ENCODE data around the gene IFT80.
"Not testable (repeated sequence)": the region's sequence is repeated elsewhere in the genome, so short reads cannot be mapped to it uniquely, and the experiment has no call there.

Gene IFT80

DNA sequence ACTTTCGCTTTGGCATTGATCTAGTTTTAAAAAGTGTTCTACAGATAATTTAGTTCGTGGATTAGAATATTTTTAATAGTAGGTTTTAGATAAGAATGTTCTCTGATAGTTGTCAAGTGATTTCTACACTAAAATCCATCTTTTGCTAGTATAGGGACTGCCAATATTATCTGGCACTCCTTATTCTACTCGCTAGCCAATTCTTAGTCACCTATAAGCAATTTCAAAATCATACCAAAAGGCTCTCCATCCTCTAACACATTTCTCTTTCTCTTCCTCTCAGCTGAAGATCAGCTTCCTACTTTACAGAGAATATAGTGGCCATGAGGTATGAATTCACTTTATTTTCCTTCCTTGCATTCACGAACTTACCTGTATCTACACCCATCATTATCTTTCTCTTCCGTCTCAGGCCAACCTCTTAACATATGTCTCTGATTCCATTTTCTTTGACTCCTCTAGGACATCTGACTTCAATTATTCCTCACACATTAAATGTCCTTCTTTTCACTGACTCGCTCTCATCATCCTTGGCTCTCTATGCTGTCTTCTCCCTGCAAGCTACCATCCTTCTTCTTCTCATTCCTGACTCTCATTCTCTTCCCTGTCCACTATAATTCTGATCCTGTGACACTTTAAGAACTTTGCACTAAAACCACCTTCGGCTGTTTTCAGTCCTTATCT is 138.3 kb downstream of the IFT80 start:
- Histone ChIP-seq H3K27me3 (ENCODE audit: insufficient read depth, low read length) (no peaks in the 10 kb centered on the region), H3K4me3 (ENCODE audit: low read length) (no peak overlapping the region), H2AFZ (ENCODE audit: low read depth, low read length) (no peak overlapping the region), H3K36me3 (ENCODE audit: insufficient read depth, low read length) (peaks cover 7% of the 10 kb centered on the region), H3K9me3 (ENCODE audit: low read length) (no peaks in the 10 kb centered on the region), H3K4me1 (ENCODE audit: insufficient read depth, low read length) (no peaks in the 10 kb centered on the region)

DNA sequence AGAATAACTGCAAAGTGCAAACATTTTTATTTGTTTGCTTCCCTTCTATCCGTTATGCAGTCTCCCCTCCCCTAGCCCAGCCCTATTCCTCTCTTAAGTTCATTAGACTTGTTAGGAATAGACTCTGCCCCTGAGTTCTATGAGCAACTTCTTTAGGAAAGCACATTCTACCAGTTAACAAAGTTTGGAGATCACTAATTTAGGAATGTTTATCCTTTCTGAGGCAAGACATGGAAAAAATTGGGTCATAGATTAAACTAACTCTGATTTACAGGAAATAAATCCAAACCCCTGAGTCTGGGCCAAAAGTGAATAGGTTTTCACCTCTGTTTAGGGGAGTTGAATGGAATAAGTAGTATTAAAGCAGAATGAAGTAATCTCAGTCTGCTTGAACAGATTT is 139.4 kb downstream of the IFT80 start:
- H3K27me3 ChIP-seq (ENCODE audit: insufficient read depth, low read length) = no peaks in the 10 kb centered on the region
- no peak overlapping the region for H3K4me3 ChIP-seq (ENCODE audit: low read length)
- peaks cover 7% of the 10 kb centered on the region for H3K36me3 ChIP-seq (ENCODE audit: insufficient read depth, low read length)
- H3K4me1 ChIP-seq (ENCODE audit: insufficient read depth, low read length) = no peaks in the 10 kb centered on the region
- H3K9me3 ChIP-seq (ENCODE audit: low read length) = no peaks in the 10 kb centered on the region
- no peak overlapping the region for H2AFZ ChIP-seq (ENCODE audit: low read depth, low read length)

DNA sequence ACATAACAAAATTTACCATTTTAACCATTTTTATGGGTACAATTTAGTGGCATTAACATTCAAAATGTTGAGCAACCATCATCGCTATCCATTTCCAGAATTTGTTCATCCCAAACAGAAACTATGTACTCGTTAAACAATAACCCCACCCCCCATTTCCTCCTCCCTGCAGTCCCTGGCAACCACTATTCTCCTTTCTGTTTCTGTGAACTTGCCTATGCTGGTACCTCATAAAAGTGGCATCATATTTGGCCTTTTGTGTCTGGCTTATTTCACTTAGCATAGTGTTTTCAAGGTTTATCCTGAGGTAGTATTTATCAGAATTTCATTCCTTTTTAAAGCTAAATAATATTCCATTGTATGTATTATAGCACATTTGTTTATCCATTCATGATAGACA is 141.4 kb downstream of the IFT80 start:
- Histone ChIP-seq H3K27me3 (ENCODE audit: insufficient read depth, low read length) (no peaks in the 10 kb centered on the region), H3K9me3 (ENCODE audit: low read length) (no peaks in the 10 kb centered on the region), H3K4me3 (ENCODE audit: low read length) (no peak overlapping the region), H3K36me3 (ENCODE audit: insufficient read depth, low read length) (peaks cover 7% of the 10 kb centered on the region), H3K4me1 (ENCODE audit: insufficient read depth, low read length) (no peaks in the 10 kb centered on the region), H2AFZ (ENCODE audit: low read depth, low read length) (no peak overlapping the region)

DNA sequence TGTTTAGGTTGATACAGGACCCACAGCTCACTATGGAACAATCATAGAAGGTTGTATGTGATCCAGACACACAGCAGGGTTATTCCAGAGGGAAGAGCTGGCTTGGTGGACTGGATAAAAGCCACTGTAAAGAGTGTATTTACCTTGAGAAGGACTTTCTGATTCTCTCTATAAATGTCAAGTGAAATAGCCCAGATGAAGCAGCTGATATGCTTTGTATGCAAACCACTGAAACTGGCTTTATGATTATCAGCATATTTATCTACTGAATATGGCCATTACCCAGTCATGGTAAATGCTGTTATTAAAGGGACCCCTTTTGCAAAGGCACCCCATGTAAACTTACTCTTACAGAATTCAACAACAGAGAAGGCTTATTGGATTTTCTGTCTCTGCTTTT is 145.7 kb downstream of the IFT80 start:
- H3K36me3 ChIP-seq (ENCODE audit: insufficient read depth, low read length) = peaks cover 2% of the 10 kb centered on the region
- H2AFZ ChIP-seq (ENCODE audit: low read depth, low read length) = no peak overlapping the region
- H3K4me3 ChIP-seq (ENCODE audit: low read length) = no peak overlapping the region

DNA sequence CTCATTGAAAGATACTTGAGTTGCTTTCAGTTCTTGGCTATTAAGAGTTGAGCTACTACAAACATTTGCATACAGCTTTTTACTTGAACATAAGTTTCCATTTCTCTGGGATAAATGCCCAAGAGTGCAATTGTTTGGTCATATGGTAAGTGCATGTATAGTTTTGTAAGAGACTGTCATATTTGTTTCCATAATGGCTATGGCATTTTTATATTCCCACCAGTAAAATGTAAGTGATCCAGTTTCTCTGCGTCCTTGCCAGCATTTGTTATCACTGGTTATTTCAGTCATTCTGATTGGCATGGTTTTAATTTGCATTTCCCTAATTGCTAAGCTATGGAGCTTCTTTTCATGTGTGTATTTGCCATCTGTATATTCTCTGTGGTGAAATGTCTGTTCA is 151.3 kb downstream of the IFT80 start:
- Histone ChIP-seq H2AFZ (ENCODE audit: low read depth, low read length) (no peak overlapping the region), H3K4me3 (ENCODE audit: low read length) (no peak overlapping the region), H3K4me1 (ENCODE audit: insufficient read depth, low read length) (no peaks in the 10 kb centered on the region)

More for the DNA sequence above, 145.7 kb downstream of the IFT80 start:
- Histone ChIP-seq H3K9me3 (ENCODE audit: low read length) (no peaks in the 10 kb centered on the region), H3K27me3 (ENCODE audit: insufficient read depth, low read length) (no peaks in the 10 kb centered on the region), H3K4me1 (ENCODE audit: insufficient read depth, low read length) (no peaks in the 10 kb centered on the region)

DNA sequence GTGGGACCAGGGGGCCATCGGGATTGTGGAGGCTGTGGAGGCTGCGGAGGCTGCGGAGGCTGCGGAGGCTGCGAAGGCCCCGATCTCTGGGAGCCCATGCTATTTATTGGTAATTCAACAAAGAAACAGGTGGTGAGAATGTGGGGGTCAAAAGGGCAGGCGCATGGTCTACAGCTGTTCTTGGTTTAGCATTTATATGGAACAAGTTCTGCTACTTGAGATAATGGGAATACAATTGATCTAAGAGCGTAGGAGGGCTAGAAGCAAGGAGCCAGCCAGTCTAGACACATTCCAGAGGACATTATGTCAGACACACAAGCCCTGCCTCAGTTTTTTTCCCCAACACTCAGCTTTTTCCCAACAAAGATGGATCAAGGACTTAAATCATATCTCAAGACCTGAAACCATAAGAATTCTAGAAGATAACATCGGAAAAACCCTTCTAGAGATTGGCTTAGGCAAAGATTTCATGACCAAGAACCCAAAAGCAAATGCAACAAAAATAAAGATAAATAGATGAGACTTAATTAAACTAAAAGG is 153.7 kb downstream of the IFT80 start:
- no peak overlapping the region for H3K4me3 ChIP-seq (ENCODE audit: low read length)
- H3K4me1 ChIP-seq (ENCODE audit: insufficient read depth, low read length) = no peaks in the 10 kb centered on the region
- peaks cover 2% of the 10 kb centered on the region for H3K9me3 ChIP-seq (ENCODE audit: low read length)
- H2AFZ ChIP-seq (ENCODE audit: low read depth, low read length) = no peak overlapping the region
- H3K36me3 ChIP-seq (ENCODE audit: insufficient read depth, low read length) = no peaks in the 10 kb centered on the region
- H3K27me3 ChIP-seq (ENCODE audit: insufficient read depth, low read length) = no peaks in the 10 kb centered on the region

More for the DNA sequence above, 151.3 kb downstream of the IFT80 start:
- Histone ChIP-seq H3K9me3 (ENCODE audit: low read length) (no peaks in the 10 kb centered on the region), H3K36me3 (ENCODE audit: insufficient read depth, low read length) (no peaks in the 10 kb centered on the region), H3K27me3 (ENCODE audit: insufficient read depth, low read length) (no peaks in the 10 kb centered on the region)

DNA sequence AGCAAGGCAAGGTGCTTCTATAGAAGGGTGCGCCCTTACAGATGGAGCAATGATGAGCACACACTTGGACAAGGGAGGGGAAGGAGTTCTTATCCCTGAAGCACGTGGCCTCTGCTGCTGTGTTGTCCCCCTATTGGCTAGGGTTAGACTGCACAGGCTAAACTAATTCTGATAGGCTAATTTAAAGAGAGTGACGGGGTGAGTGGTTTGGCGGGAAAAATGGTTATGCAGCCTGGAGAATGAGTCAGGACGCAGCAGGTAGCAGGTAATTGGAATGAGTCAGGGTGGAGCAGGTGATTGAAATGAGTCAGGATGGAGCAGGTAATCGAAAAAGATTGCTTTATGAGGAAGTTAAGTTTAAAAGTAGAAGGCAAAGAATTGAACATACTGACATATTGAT is 158.3 kb downstream of the IFT80 start:
- H3K4me3 ChIP-seq (ENCODE audit: low read length); H3K27me3 ChIP-seq (ENCODE audit: insufficient read depth, low read length); H3K36me3 ChIP-seq (ENCODE audit: insufficient read depth, low read length); H2AFZ ChIP-seq (ENCODE audit: low read depth, low read length); H3K4me1 ChIP-seq (ENCODE audit: insufficient read depth, low read length); H3K9me3 ChIP-seq (ENCODE audit: low read length): not testable (repeated sequence)

DNA sequence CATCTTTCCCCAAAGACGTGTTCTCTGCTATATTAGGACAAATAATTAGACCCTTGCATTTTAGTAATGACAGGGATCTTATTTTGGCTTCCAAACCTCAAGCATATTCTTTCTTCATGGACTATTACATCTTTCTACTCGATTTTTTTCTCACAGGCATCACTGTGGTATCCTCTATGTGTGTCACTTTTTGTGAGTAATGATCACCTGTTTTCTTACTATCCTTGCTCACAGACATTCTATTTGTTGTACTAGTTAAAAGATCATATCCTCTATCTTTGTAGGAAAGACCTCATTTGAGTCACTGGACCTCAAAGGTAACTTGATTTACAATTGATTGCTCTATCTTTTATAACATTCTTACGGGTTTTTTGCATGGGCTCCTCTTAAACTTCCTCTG is 167.0 kb downstream of the IFT80 start:
- H3K9me3 ChIP-seq (ENCODE audit: low read length) = no peaks in the 10 kb centered on the region
- no peaks in the 10 kb centered on the region for H3K36me3 ChIP-seq (ENCODE audit: insufficient read depth, low read length)
- no peak overlapping the region for H2AFZ ChIP-seq (ENCODE audit: low read depth, low read length)
- H3K4me1 ChIP-seq (ENCODE audit: insufficient read depth, low read length) = no peaks in the 10 kb centered on the region
- H3K4me3 ChIP-seq (ENCODE audit: low read length) = no peak overlapping the region
- H3K27me3 ChIP-seq (ENCODE audit: insufficient read depth, low read length) = peaks cover 12% of the 10 kb centered on the region

DNA sequence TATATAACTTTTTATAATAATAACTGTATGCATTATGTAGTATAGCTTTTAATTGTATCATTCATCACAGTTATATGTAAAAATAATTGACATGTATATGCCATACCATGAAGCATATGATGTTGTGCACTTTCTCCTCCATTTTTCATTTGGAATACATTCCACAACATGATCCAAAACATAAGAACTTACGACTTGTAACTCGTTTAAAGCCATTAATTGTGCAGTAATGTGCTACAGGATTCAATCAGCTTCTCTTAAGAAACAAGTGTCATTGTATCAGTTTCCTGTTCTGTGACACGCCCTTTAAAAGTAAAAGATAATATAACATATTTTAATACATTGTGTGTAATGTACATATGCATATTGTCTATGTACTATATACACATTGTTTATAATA is 171.6 kb downstream of the IFT80 start:
- peaks cover 13% of the 10 kb centered on the region for H3K4me1 ChIP-seq (ENCODE audit: insufficient read depth, low read length)
- H3K4me3 ChIP-seq (ENCODE audit: low read length) = no peak overlapping the region
- no peaks in the 10 kb centered on the region for H3K36me3 ChIP-seq (ENCODE audit: insufficient read depth, low read length)
- H2AFZ ChIP-seq (ENCODE audit: low read depth, low read length) = no peak overlapping the region
- no peaks in the 10 kb centered on the region for H3K9me3 ChIP-seq (ENCODE audit: low read length)
- H3K27me3 ChIP-seq (ENCODE audit: insufficient read depth, low read length) = peaks cover 40% of the 10 kb centered on the region

DNA sequence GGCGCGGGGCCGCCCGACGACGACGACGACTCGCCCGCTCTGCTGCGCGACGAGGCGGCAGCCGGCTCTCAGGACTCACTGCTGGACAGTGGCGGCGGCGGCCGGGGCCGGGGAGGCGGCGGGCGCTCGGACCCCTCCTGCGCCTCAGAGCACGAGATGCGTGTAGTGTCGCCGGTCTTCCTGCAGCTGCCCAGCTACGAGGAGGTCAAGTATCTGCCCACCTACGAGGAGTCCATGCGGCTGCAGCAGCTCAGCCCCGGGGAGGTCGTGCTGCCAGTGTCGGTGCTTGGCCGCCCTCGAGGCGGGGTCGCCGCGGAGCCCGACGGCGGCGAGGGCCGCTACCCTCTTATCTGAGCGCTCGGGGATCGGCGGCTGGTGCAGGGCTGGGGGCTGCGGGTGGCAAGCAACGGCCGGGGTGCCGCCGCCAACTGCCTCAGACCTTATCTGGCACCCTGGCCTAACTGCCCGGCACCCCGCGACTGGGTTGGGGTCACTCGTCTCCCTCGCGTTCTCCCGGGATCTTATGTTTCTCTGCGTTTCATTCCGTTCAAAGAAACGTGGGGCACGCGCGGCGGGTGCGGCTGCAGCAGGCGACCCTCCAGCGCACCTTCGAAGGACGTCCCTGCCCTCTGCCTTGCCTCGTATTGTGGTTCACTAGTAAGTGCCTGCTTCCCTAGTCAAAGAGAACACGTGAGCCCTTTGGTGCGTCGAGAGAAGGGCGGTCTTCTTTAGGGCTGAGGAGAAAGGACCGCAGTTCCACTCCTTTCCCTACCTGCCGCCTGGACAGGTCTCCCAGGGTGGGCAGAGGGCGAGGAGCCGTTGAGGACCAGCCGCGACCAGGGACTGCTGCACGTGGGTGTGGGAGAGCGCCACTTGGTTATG is 172.8 kb downstream of the IFT80 start:
- Histone ChIP-seq H3K9me3 (ENCODE audit: low read length) (no peaks in the 10 kb centered on the region), H2AFZ (ENCODE audit: low read depth, low read length) (peak overlapping the region; percentile 94), H3K27me3 (ENCODE audit: insufficient read depth, low read length) (peaks cover 46% of the 10 kb centered on the region), H3K4me1 (ENCODE audit: insufficient read depth, low read length) (peaks cover 13% of the 10 kb centered on the region), H3K4me3 (ENCODE audit: low read length) (peak overlapping the region; percentile 55), H3K36me3 (ENCODE audit: insufficient read depth, low read length) (no peaks in the 10 kb centered on the region)

DNA sequence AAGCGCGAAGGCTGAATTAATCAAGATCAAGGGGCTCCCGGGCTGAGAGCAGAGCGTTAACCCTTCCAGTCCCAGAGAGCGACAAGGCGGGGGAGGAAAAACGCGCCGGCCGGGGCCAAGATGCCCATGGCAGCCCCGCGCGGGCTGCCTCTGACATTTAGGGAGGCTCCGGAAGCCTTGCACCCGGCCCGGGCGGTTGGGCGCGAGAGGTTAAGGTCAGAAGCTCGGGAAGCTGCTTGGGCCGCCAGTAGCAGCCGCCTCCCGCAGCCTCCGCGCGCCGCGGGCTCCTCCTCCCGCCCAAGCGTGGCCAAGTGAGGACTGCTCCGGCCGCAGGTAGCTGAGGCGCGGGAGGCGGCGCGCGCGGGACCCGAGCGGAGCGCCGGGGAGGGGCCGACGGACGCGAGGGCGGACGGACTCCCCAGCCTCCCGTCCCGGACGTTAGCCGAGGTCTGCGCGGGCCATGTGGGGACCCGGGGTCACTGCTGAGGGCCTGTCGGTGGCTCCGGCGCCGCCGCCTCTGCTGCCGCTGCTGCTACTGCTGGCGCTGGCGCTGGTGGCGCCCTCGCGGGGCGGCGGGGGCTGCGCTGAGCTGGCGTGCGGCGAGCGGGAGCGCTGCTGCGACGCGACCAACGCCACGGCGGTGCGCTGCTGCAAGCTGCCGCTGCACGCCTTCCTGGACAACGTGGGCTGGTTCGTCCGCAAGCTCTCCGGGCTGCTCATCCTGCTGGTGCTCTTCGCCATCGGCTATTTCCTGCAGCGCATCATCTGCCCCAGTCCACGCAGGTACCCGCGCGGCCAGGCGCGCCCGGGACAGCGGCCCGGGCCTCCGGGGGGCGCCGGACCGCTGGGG is 173.6 kb downstream of the IFT80 start, which contains the start of gene C3orf80:
TSS of gene C3orf80 (plus strand) at position 247 of the 850 bp plus-strand sequence. CDS start at position 461, 214 bp downstream.
- no peaks in the 10 kb centered on the region for H3K9me3 ChIP-seq (ENCODE audit: low read length)
- H2AFZ ChIP-seq (ENCODE audit: low read depth, low read length) = peak within 1 kb of the TSS; percentile 94
- H3K4me3 ChIP-seq (ENCODE audit: low read length) = peak within 1 kb of the TSS; percentile 55
- H3K27me3 ChIP-seq (ENCODE audit: insufficient read depth, low read length) = peaks cover 50% of the 10 kb centered on the region
- no peaks in the 10 kb centered on the region for H3K36me3 ChIP-seq (ENCODE audit: insufficient read depth, low read length)
- peaks cover 13% of the 10 kb centered on the region for H3K4me1 ChIP-seq (ENCODE audit: insufficient read depth, low read length)

DNA sequence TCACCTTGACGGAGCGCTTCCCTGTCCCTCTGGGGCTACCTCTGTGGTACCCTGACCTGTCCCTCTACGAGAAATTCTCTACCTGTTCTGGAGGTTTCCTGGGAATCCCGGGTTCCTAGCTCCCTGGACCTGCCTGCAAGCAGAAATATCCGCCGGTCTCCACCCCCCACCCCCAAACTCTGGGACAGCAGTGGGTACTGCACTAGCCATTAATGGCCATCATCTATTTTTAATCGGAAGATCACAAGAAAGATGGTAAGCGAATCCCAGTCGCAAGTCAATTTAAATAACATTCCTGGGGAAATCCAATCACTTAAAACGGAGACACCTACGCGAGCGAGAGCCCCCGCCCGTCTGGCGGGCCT is 174.2 kb downstream of the IFT80 start:
- Histone ChIP-seq H3K4me1 (ENCODE audit: insufficient read depth, low read length) (peaks cover 13% of the 10 kb centered on the region), H3K36me3 (ENCODE audit: insufficient read depth, low read length) (no peaks in the 10 kb centered on the region), H3K4me3 (ENCODE audit: low read length) (peak overlapping the region; percentile 55), H3K27me3 (ENCODE audit: insufficient read depth, low read length) (peaks cover 51% of the 10 kb centered on the region), H3K9me3 (ENCODE audit: low read length) (no peaks in the 10 kb centered on the region), H2AFZ (ENCODE audit: low read depth, low read length) (peak overlapping the region; percentile 94)

Data from neuron (in vitro differentiated cells).